Gastrocnemius medialis (tissue), 4 donors: ENCODE data around the gene ARID3B.

ENCODE experiments used
- CTCF ChIP-seq, 5 experiments: fragments of 450-650 bp in 3 of 5; fragments of 200-600 bp in 2 of 5; sonication (generic) in 2 of 5; IDR thresholded peaks in 4 of 5; conservative IDR thresholded peaks in 1 of 5; 1 replicate in 4 of 5; 2 replicates in 1 of 5; pipeline ENCODE4 v1.5.1; 2016 to 2019; ENCODE audit warnings: antibody characterized with exemption in 5 of 5, mild to moderate bottlenecking in 3 of 5, moderate library complexity in 3 of 5
- POLR2A ChIP-seq, 2 donors: fragments of 450-650 bp; IDR thresholded peaks; one replicate each; pipeline ENCODE4 v1.6.1; 2017; ENCODE audit warnings: antibody characterized with exemption in 2 of 2, mild to moderate bottlenecking in 2 of 2, moderate library complexity in 2 of 2

GRCh38 chr15:74504836-74505235 is 36.2 kb upstream of the ARID3B start:
- TF ChIP-seq CTCF (IDR thresholded peaks at IDR 0.05 in 4 of 5, conservative IDR thresholded peaks at IDR 0.05 in 1 of 5) = no peak
- TF ChIP-seq POLR2A (IDR thresholded peaks at IDR 0.05) = no peak
